Effector memory CD4-positive, alpha-beta T cell (primary cell): ENCODE data around the gene TMEM215.

Experiments used
- DNase-seq, 3 donors: peaks; one replicate each; pipeline ENCODE4 v3.0.0-alpha.2; 2020
- H3K27ac ChIP-seq: 2 replicates; pipeline ENCODE4 v1.7.0; 2013; ENCODE audit warnings: mild to moderate bottlenecking, low read length, moderate library complexity; ENCODE audit not compliant: insufficient read depth, poor library complexity, severe bottlenecking
- H3K27me3 ChIP-seq: replicated peaks from 2 replicates; pipeline ENCODE4 v1.7.0; 2013; ENCODE audit warnings: mild to moderate bottlenecking, low read length; ENCODE audit not compliant: insufficient read depth, control insufficient read depth, poor library complexity, severe bottlenecking
- H3K36me3 ChIP-seq: 2 replicates; pipeline ENCODE4 v1.7.0; 2013; ENCODE audit warnings: mild to moderate bottlenecking, low read length, moderate library complexity; ENCODE audit not compliant: control insufficient read depth, insufficient read depth
- H3K4me1 ChIP-seq: 2 replicates; pipeline ENCODE4 v1.7.0; 2013; ENCODE audit warnings: low read length, mild to moderate bottlenecking; ENCODE audit not compliant: control insufficient read depth, insufficient read depth, poor library complexity, severe bottlenecking
- H3K4me3 ChIP-seq: 2 replicates; pipeline ENCODE4 v1.7.0; 2013; ENCODE audit warnings: low read length, low read depth, mild to moderate bottlenecking; ENCODE audit not compliant: insufficient read depth, poor library complexity, severe bottlenecking
- H3K9me3 ChIP-seq: 2 replicates; pipeline ENCODE4 v1.7.0; 2013; ENCODE audit warnings: mild to moderate bottlenecking, low read length, moderate library complexity; ENCODE audit not compliant: control insufficient read depth
- total RNA-seq, 3 donors: gene quantifications; one replicate each; lab custom pipeline; 2026; lab: John Stamatoyannopoulos, UW

Gene TMEM215
- total RNA-seq = 0 reads per million in 3 donors

- H3K9me3 ChIP-seq = no peaks in the 10 kb centered on the region
- no peaks in the 10 kb centered on the region for H3K4me1 ChIP-seq
- DNase-seq = no peak
- no peak within 1 kb of the TSS for H3K4me3 ChIP-seq
- H3K27me3 ChIP-seq = peaks cover 13% of the 10 kb centered on the region
- no peaks in the 10 kb centered on the region for H3K36me3 ChIP-seq
- no peak within 1 kb of the TSS for H3K27ac ChIP-seq
These were observed at the start of gene TMEM215 for GRCh38 chr9:32783168-32783891. Gene TMEM215 (plus strand): TSS chr9:32783540. CDS start chr9:32784184, 644 bp downstream.

GRCh38 chr9:32735476-32735875 lies 47.9 kb upstream of the TMEM215 start:
- no peak for DNase-seq
- H3K4me1 ChIP-seq = no peaks in the 10 kb centered on the region
- no peaks in the 10 kb centered on the region for H3K36me3 ChIP-seq
- no peak overlapping the region for H3K27ac ChIP-seq
- no peak overlapping the region for H3K4me3 ChIP-seq
- H3K9me3 ChIP-seq = no peaks in the 10 kb centered on the region
- no peaks in the 10 kb centered on the region for H3K27me3 ChIP-seq

DNA sequence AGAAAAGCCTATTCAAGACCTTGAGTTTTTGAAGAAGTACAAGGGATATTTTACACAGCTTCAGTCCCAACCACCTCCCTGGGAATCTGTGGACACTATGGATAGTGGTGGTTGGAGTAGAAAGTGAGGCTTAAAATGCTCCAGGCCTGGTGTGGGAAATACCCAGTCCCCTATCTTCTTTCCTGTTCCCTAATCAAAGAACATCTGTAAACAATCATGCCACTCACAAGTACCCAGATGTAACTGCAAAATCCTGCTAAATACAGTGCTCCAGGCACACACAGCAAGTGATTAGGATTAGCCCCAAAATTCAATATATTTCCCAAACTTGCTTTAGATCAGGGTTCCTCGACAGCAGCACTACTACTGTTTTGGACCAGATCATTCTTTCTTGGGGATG lies 46.0 kb upstream of the TMEM215 start:
- Histone ChIP-seq H3K27ac (no peak overlapping the region), H3K9me3 (no peaks in the 10 kb centered on the region), H3K4me3 (no peak overlapping the region), H3K36me3 (no peaks in the 10 kb centered on the region), H3K27me3 (no peaks in the 10 kb centered on the region), H3K4me1 (no peaks in the 10 kb centered on the region)
- no peak for DNase-seq

DNA sequence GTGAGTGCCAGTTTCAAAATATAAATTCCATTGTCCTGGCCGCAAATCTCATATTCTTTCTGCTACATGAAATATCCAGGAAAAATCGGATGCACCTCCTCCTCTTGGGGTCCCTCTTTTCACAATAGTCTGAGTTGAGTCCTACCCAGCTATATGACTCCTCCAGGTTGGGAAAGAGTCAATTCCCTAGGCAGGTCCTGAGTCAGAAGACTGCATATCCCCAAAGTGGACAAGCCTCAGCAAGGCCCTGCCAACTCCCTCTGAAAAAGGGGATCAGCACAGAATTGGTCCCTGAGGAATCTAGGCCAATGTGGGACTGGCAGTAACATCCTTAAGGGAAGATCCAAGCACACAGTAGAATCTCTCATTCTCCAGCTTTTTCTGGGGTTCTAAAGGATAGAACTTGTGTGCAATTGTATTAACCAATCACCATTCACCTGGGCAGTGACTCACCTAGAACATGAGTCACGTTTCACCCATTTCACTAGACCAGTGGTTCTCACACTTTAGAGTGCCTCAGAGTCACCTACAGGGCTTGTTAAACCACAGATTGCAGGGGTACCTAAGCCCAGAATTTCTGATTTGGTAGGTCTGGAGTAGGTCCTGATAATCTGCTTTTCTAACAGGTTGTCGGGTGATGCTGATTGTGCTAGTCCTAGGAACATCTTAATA lies 44.7 kb upstream of the TMEM215 start:
- Histone ChIP-seq H3K4me1 (no peaks in the 10 kb centered on the region), H3K27me3 (no peaks in the 10 kb centered on the region), H3K4me3 (no peak overlapping the region), H3K36me3 (no peaks in the 10 kb centered on the region), H3K9me3 (no peaks in the 10 kb centered on the region), H3K27ac (no peak overlapping the region)
- no peak for DNase-seq

DNA sequence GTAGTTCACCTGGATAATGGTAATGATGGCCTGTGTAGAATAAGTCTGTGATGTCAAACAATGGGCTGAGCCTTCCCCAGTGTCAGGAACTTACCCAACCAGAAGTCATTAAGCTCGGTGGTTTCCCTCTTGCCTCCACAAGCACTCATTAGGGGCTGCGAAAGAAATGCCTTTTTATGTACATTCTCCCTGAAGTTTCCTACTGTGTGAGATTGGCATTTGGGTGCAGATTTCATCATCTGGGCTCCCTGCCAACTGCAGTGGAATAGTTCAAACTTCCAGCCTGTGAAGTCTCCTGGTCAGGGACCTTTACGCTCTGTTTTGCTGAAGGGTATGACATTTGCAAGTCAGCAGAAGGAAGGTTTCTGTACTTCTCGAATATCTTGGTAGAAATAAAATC lies 41.6 kb upstream of the TMEM215 start:
- no peaks in the 10 kb centered on the region for H3K4me1 ChIP-seq
- H3K9me3 ChIP-seq = no peaks in the 10 kb centered on the region
- no peaks in the 10 kb centered on the region for H3K27me3 ChIP-seq
- no peaks in the 10 kb centered on the region for H3K36me3 ChIP-seq
- no peak overlapping the region for H3K4me3 ChIP-seq
- no peak for DNase-seq
- no peak overlapping the region for H3K27ac ChIP-seq

DNA sequence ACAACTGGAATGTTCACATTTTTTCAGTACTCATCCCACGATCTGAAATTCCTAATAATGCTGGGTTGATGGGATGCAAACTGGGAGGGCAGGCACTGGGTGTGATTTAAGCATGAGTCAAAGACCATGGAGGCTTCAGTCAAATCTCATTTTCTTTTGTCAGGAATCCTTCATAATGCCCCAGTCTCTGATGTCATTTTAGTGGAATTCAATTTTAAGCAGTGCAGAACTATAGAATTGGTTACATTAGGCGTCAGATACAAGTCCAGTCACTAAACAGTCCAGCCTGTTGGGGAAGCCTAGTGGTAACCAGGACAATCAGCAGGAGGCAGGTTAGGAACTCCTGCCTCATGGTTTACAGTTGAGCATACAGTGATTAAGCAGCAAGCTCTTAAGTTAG lies 41.0 kb upstream of the TMEM215 start:
- Histone ChIP-seq H3K27me3 (no peaks in the 10 kb centered on the region), H3K27ac (no peak overlapping the region), H3K4me1 (no peaks in the 10 kb centered on the region), H3K9me3 (no peaks in the 10 kb centered on the region), H3K4me3 (no peak overlapping the region), H3K36me3 (no peaks in the 10 kb centered on the region)
- no peak for DNase-seq

- Histone ChIP-seq H3K27ac (no peak overlapping the region), H3K27me3 (no peaks in the 10 kb centered on the region), H3K4me3 (no peak overlapping the region), H3K36me3 (no peaks in the 10 kb centered on the region), H3K9me3 (no peaks in the 10 kb centered on the region), H3K4me1 (no peaks in the 10 kb centered on the region)
- DNase-seq = no peak
These were observed 35.3 kb upstream of the TMEM215 start for GRCh38 chr9:32748013-32748412.

DNA sequence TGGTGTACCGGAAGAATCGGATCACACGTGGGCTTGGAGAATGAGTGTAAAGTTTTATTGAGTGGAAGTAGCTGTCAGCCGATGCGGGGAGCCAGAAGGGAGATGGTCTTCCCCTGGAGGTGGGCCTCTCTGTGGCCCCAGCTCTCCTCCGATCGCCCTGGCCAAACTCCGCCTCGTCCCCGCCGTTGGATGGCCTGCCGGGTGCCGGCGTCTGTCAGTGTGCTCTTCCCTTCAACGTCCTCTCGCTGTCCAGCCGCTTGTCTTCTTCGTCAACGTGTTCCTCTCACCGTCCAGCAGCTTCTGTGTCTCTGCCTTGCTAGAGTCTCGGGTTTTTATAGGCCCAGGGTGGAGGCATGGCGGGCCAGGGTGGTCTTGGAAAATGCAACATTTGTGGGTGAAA lies 27.6 kb upstream of the TMEM215 start:
- Histone ChIP-seq H3K9me3 (no peaks in the 10 kb centered on the region), H3K4me3 (no peak overlapping the region), H3K36me3 (no peaks in the 10 kb centered on the region), H3K4me1 (no peaks in the 10 kb centered on the region), H3K27ac (no peak overlapping the region), H3K27me3 (no peaks in the 10 kb centered on the region)
- no peak for DNase-seq

DNA sequence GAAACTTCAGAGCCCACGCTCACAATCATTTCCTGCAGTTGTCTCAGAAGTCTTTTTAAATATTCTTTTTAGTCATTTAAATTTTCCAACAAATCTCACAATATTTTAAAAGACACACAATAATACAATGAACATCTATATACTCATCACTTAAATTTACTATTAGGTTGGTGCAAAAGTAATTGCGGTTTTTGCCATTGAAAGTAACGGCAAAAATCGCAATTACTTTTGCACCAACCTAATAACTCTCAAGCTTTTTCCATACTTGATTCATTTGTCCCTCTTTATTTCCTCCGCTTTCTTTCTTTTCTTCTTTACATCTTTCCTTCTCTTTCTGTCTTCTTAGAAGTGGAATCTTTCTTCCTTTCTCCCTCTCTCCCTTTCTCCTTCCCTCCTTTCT lies 19.2 kb upstream of the TMEM215 start:
- Histone ChIP-seq H3K27me3 (no peaks in the 10 kb centered on the region), H3K4me3 (no peak overlapping the region), H3K27ac (no peak overlapping the region), H3K36me3 (no peaks in the 10 kb centered on the region), H3K4me1 (no peaks in the 10 kb centered on the region), H3K9me3 (no peaks in the 10 kb centered on the region)
- DNase-seq = no peak

DNA sequence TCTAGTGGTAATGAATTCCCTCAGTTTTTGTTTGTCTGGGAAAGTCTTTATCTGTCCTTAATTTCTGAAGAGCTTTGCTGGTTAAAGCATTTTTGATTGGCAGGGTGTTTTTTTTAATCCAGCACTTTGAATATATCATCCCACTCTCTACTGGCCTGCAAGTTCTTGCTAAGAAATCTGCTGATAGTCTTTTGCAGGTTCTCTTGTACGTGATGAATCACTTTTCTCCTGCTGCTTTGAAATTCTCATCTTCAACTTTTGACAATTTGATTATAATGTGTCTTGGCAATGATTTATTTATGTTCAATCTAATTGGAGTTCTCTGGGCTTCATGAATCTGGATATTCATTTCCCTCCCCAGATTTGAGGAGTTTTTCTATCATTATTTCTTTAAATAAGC lies 8.1 kb upstream of the TMEM215 start:
- H3K27ac ChIP-seq = no peak overlapping the region
- DNase-seq = no peak
- H3K27me3 ChIP-seq = peaks cover 1% of the 10 kb centered on the region
- H3K36me3 ChIP-seq = no peaks in the 10 kb centered on the region
- H3K9me3 ChIP-seq = peaks cover 8% of the 10 kb centered on the region
- H3K4me3 ChIP-seq = no peak overlapping the region
- H3K4me1 ChIP-seq = no peaks in the 10 kb centered on the region
